GM12878 (cell line): ENCODE results near the gene BUB1B. TPM values are rescaled to one million over a fixed set of nuclear protein-coding genes. Genes with fewer than 3 reads are reported as not detected.
"Not testable (repeated sequence)": the region's sequence is repeated elsewhere in the genome, so short reads cannot be mapped to it uniquely, and the experiment has no call there.

Experiments
- ATAC-seq: fragments of 200-7000 bp; cut with Tn5 transposase; 3 replicates; pipeline ENCODE4 v1.9.1; 2020; ENCODE audit warnings: mild to moderate bottlenecking, moderate library complexity
- BruUV-seq: library from RNA; stranded (reverse); fragments of 400-500 nt; replicated peaks from 2 replicates; lab custom pipeline; 2021; lab: Mats Ljungman, UMichigan
- CTCF ChIA-PET: fragments of 300-600 bp; sonication (Branson Sonifier 250); formaldehyde crosslinking; extraction: SDS; loops from one replicate; lab custom pipeline; 2021; ENCODE audit warnings: inconsistent platforms; lab: Yijun Ruan, JAX
- POLR2A ChIA-PET: fragments of 350-600 bp; formaldehyde crosslinking; extraction: SDS; loops from one replicate; lab custom pipeline; 2021; ENCODE audit warnings: inconsistent platforms; lab: Charles Lee
- RAD21 ChIA-PET: fragments of 300-600 bp; sonication (Branson Sonifier 250); formaldehyde crosslinking; loops from one replicate; lab custom pipeline; 2023; ENCODE audit warnings: antibody characterized with exemption; ENCODE audit not compliant: unreplicated experiment; lab: Charles Lee
- SMC1A ChIA-PET: fragments of 300-600 bp; sonication (Branson Sonifier 250); formaldehyde crosslinking; loops from one replicate; lab custom pipeline; 2023; ENCODE audit not compliant: unreplicated experiment, uncharacterized antibody; lab: Charles Lee
- DNase-seq: peaks from one replicate; pipeline ENCODE4 v3.0.0-alpha.2; 2011; ENCODE audit warnings: low read depth, low spot score
- FAIRE-seq: peaks from 3 replicates; lab custom pipeline; 2011; peaks lifted over from hg19 to GRCh38; lab: Jason Lieb, UNC
- H2AFZ ChIP-seq: 2 replicates; pipeline ENCODE4 v1.6.0; 2011; ENCODE audit warnings: low read depth, low read length, control low read depth; ENCODE audit not compliant: control insufficient read depth
- H3K27ac ChIP-seq: 2 replicates; pipeline ENCODE4 v1.5.1; 2011; ENCODE audit warnings: control low read depth; ENCODE audit not compliant: control insufficient read depth, insufficient read depth
- H3K27me3 ChIP-seq, 2 experiments: replicated peaks in 1 of 2; 2 replicates each; pipeline versions ENCODE4 v1.6.0 to v1.6.1; 2011; ENCODE audit warnings: low read length in 1 of 2; ENCODE audit not compliant: control insufficient read depth in 2 of 2, insufficient read depth in 2 of 2
- H3K36me3 ChIP-seq, 2 experiments: 2 replicates each; pipeline ENCODE4 v1.5.1; 2011; ENCODE audit warnings: low read length in 1 of 2; ENCODE audit not compliant: control insufficient read depth in 2 of 2, insufficient read depth in 2 of 2
- H3K4me1 ChIP-seq: 2 replicates; pipeline ENCODE4 v1.6.1; 2011; ENCODE audit warnings: mild to moderate bottlenecking, low read length, moderate library complexity, mixed read lengths; ENCODE audit not compliant: control insufficient read depth, insufficient read depth
- H3K4me2 ChIP-seq: 2 replicates; pipeline ENCODE4 v1.6.0; 2011; ENCODE audit warnings: control low read depth; ENCODE audit not compliant: control insufficient read depth, insufficient read depth
- H3K4me3 ChIP-seq: fragments of 200-600 bp; sonication (generic); 2 replicates; pipeline ENCODE4 v1.5.1; 2016
- H3K79me2 ChIP-seq: 2 replicates; pipeline ENCODE4 v1.6.0; 2011; ENCODE audit warnings: low read length; ENCODE audit not compliant: control insufficient read depth, insufficient read depth
- H3K9ac ChIP-seq: 2 replicates; pipeline ENCODE4 v1.8.0; 2011; ENCODE audit warnings: low read length, control low read depth, mixed read lengths; ENCODE audit not compliant: control insufficient read depth, insufficient read depth
- H3K9me3 ChIP-seq: replicated peaks from 3 replicates; pipeline ENCODE4 v1.5.1; 2011; ENCODE audit warnings: mild to moderate bottlenecking, low read length; ENCODE audit not compliant: control insufficient read depth, insufficient read depth
- H4K20me1 ChIP-seq: 2 replicates; pipeline ENCODE4 v1.6.0; 2011; ENCODE audit not compliant: control insufficient read depth, insufficient read depth
- BCL3 ChIP-seq: IDR thresholded peaks from 2 replicates; pipeline ENCODE4 v1.6.1; 2011; ENCODE audit warnings: borderline replicate concordance, low read depth, mild to moderate bottlenecking, moderate library complexity, low read length; ENCODE audit not compliant: insufficient read depth, poor library complexity, severe bottlenecking
- BMI1 ChIP-seq: fragments of 450-650 bp; IDR thresholded peaks from 2 replicates; pipeline ENCODE4 v1.6.1; 2016; ENCODE audit warnings: mild to moderate bottlenecking, moderate library complexity, borderline replicate concordance
- MEF2B ChIP-seq: fragments of 450-650 bp; IDR thresholded peaks from 2 replicates; pipeline ENCODE4 v1.6.1; 2018; ENCODE audit warnings: mild to moderate bottlenecking, moderate library complexity; ENCODE audit not compliant: partially characterized antibody, poor library complexity, severe bottlenecking
- SMC3 ChIP-seq: IDR thresholded peaks from 2 replicates; pipeline ENCODE4 v1.6.1; 2011; ENCODE audit warnings: low read length, improper control_type of control experiment, borderline replicate concordance
- ZNF207 ChIP-seq: fragments of 450-650 bp; IDR thresholded peaks from 2 replicates; pipeline ENCODE4 v1.6.1; 2014; ENCODE audit warnings: antibody characterized with exemption, mild to moderate bottlenecking, borderline replicate concordance
- WGBS: methylation state at CpG from one replicate; pipeline ENCODE4 v1.1.6; 2016; ENCODE audit warnings: low lambda C conversion rate; ENCODE audit not compliant: insufficient replicate concordance, insufficient coverage; ENCODE audit errors: missing lambda C conversion rate; 5-methylcytosine and 5-hydroxymethylcytosine counted together
- in situ Hi-C: fragments of 300-500 bp; cut with MboI; formaldehyde crosslinking; loops from 9 replicates; pipeline ENCODE4 v1.14.3; 2018; ENCODE audit warnings: mixed read lengths
- intact Hi-C: fragments of 100-400 bp; cut with micrococcal nuclease; formaldehyde crosslinking; loops from one replicate; pipeline ENCODE4 v1.14.2; 2022; ENCODE audit not compliant: unreplicated experiment
- polyA plus RNA-seq, 11 experiments: library from polyadenylated mRNA; depleted of rRNA in 4 of 11; unstranded in 6 of 11; stranded (reverse) in 5 of 11; fragments of >200 nt; fragmentation: Nextera tagmentation in 4 of 11; fragmentation: Illumina TruSeq in 1 of 11; extraction: Ambion mirVana in 4 of 11; extraction: Trizol in 1 of 11; gene quantifications; 1 replicate in 1 of 11; 2 replicates in 10 of 11; pipeline versions ENCODE4 v1.2.1 to v1.2.3, GENCODE V29; 2011 to 2016; ENCODE audit warnings: inconsistent platforms in 2 of 11, missing spikeins in 2 of 11, low read depth in 1 of 11
- total RNA-seq, 4 experiments: library from RNA; depleted of rRNA in 3 of 4; stranded (reverse); fragments of >200 nt in 3 of 4; fragmentation: Illumina TruSeq in 1 of 4; extraction: Trizol in 1 of 4; gene quantifications; 2 replicates each; pipeline versions ENCODE4 v1.2.1 to v1.2.3, GENCODE V29; 2013 to 2021

Gene BUB1B
- total and polyA plus RNA-seq, 10 of the 15 experiments (the other 5 are each of a cell fraction or from before 2014, with no cell fraction given) = 29.1 to 98.6 (median 77.3) TPM

GRCh38 chr15:40112789-40113188 is 48.1 kb upstream of the BUB1B start:
- H3K79me2 ChIP-seq = peaks cover 7% of the 10 kb centered on the region
- ChIA-PET POLR2A (interaction anchor here (0.7 to 17.1 kb wide), 6 partner anchors 10 to 67 kb away, joined by 3 to 307 read pairs (median 6); no protein-coding TSS in a partner anchor), CTCF (interaction anchor here (0.7 to 4.4 kb wide), 10 partner anchors 8 to 106 kb away, joined by 3 to 72 read pairs (median 5); no protein-coding TSS in a partner anchor), RAD21 (interaction anchor here (0.7 to 24.6 kb wide), 8 partner anchors 10 to 1548 kb away, joined by 3 to 903 read pairs (median 4); partner anchors contain the start of genes BUB1B and RASGRP1), SMC1A (interaction anchor here (1.1 to 29.7 kb wide), 6 partner anchors 8 to 87 kb away, joined by 3 to 1082 read pairs (median 122); partner anchors contain the start of genes BUB1B and SRP14)
- in situ Hi-C loops = no loop called here
- no peak overlapping the region for H3K4me3 ChIP-seq
- peaks cover 35% of the 10 kb centered on the region for H3K4me1 ChIP-seq
- no peak overlapping the region for H2AFZ ChIP-seq
- FAIRE-seq (no peak), DNase-seq (no peak), ATAC-seq (no peak)
- H3K27ac ChIP-seq = no peak overlapping the region
- intact Hi-C loops = no loop called here
- no TSS peak for BruUV-seq
- no peaks in the 10 kb centered on the region for H3K27me3 ChIP-seq
- H3K9ac ChIP-seq = no peak overlapping the region
- no peaks in the 10 kb centered on the region for H3K9me3 ChIP-seq
- TF ChIP-seq BMI1 = no peak
- TF ChIP-seq SMC3 = no peak
- peak; percentile 93 for TF ChIP-seq BCL3
- no peaks in the 10 kb centered on the region for H3K36me3 ChIP-seq
- WGBS = 86% methylated on average over 23 of the region's 24 CpGs
- H4K20me1 ChIP-seq = no peaks in the 10 kb centered on the region
- no peak overlapping the region for H3K4me2 ChIP-seq

GRCh38 chr15:40114218-40114617 is 46.7 kb upstream of the BUB1B start:
- H4K20me1 ChIP-seq = no peaks in the 10 kb centered on the region
- H3K9ac ChIP-seq = no peak overlapping the region
- H3K4me3 ChIP-seq = no peak overlapping the region
- H3K79me2 ChIP-seq = no peaks in the 10 kb centered on the region
- TF ChIP-seq MEF2B (peak; percentile 61), ZNF207 (no peak)
- in situ Hi-C loops = no loop called here
- H2AFZ ChIP-seq = no peak overlapping the region
- peaks cover 34% of the 10 kb centered on the region for H3K4me1 ChIP-seq
- H3K9me3 ChIP-seq = no peaks in the 10 kb centered on the region
- FAIRE-seq (no peak), ATAC-seq (no peak), DNase-seq (no peak)
- intact Hi-C loops = no loop called here
- BruUV-seq = no TSS peak
- no peaks in the 10 kb centered on the region for H3K27me3 ChIP-seq
- RAD21 ChIA-PET = interaction anchor here (0.6 to 24.6 kb wide), 13 partner anchors 8 to 1455 kb away, joined by 3 to 903 read pairs (median 4); partner anchors contain the start of gene BUB1B
- WGBS = 71% methylated on average over 2 of the region's 2 CpGs
- SMC1A ChIA-PET = interaction anchor here (1.3 to 29.7 kb wide), 12 partner anchors 8 to 112 kb away, joined by 3 to 1082 read pairs (median 9); partner anchors contain the start of genes BUB1B and SRP14
- no peaks in the 10 kb centered on the region for H3K36me3 ChIP-seq
- POLR2A ChIA-PET = interaction anchor here (1.0 to 3.5 kb wide), 8 partner anchors 8 to 74 kb away, joined by 3 to 23 read pairs (median 8); no protein-coding TSS in a partner anchor
- CTCF ChIA-PET = interaction anchor here (0.9 to 4.4 kb wide), 17 partner anchors 9 to 194 kb away, joined by 3 to 72 read pairs (median 5); partner anchors contain the start of gene PLCB2
- H3K4me2 ChIP-seq = no peak overlapping the region
- no peak overlapping the region for H3K27ac ChIP-seq

- SMC1A ChIA-PET = interaction anchor here (0.7 to 29.7 kb wide), 11 partner anchors 9 to 1598 kb away, joined by 3 to 1082 read pairs (median 8); partner anchors contain the start of genes BUB1B and SRP14
Observed at GRCh38 chr15:40115106-40115505, 45.8 kb upstream of the BUB1B start.

More at GRCh38 chr15:40115106-40115505, 45.8 kb upstream of the BUB1B start:
- H2AFZ ChIP-seq, H3K79me2 ChIP-seq, intact Hi-C loops, H4K20me1 ChIP-seq, DNase-seq, FAIRE-seq, H3K9me3 ChIP-seq, H3K27me3 ChIP-seq, BruUV-seq, in situ Hi-C loops, ATAC-seq, H3K36me3 ChIP-seq, H3K4me3 ChIP-seq: not testable (repeated sequence)
- WGBS = 97% methylated on average over 14 of the region's 14 CpGs
- peak overlapping the region; percentile 69; the same call in 1 of the 2 replicates for H3K27ac ChIP-seq
- POLR2A ChIA-PET = interaction anchor here (0.6 to 3.5 kb wide), 8 partner anchors 9 to 75 kb away, joined by 3 to 23 read pairs (median 4); no protein-coding TSS in a partner anchor
- H3K4me1 ChIP-seq = peaks cover 30% of the 10 kb centered on the region
- RAD21 ChIA-PET = interaction anchor here (0.6 to 24.6 kb wide), 13 partner anchors 9 to 1456 kb away, joined by 3 to 903 read pairs (median 4); partner anchors contain the start of gene BUB1B
- CTCF ChIA-PET = interaction anchor here (0.7 to 4.4 kb wide), 15 partner anchors 10 to 193 kb away, joined by 3 to 72 read pairs (median 5); partner anchors contain the start of genes PLCB2 and SRP14
- H3K4me2 ChIP-seq = peak overlapping the region; percentile 81; the same call in 1 of the 2 replicates
- H3K9ac ChIP-seq = peak overlapping the region; percentile 37; the same call in 1 of the 2 replicates
